Measurements from ENCODE around the gene AP2B1.
A peak's percentile ranks its signal among the peaks of the same experiment; 100 is the strongest.

Gene AP2B1

DNA sequence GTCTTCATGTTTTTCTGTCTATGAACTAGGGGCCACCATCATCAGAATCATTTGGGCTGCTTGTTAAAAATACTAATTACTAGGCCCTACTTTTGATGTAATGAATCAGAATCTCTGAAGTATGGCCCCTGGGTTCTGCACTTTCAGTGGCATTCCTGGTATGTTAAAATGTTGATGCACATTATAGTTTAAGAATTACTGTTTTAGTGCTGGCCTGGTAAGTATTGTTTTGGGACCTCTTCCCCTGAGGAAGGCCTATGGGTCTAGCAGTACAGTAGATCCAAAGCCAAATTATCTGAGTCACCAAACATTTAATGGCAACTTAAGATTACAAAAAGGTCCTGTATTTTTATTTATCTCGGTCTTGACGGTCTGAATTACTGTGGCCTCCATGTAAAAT lies 58.8 kb downstream of the AP2B1 start:
- Mint-ChIP-seq H3K9me3 (no peaks in the 10 kb centered on the region), H3K4me1 (no peaks in the 10 kb centered on the region), H3K4me3 (no peak overlapping the region), H3K36me3 (ENCODE audit: low read depth) (peaks cover 30% of the 10 kb centered on the region), H3K27ac (no peak overlapping the region), H3K27me3 (ENCODE audit: low read depth, poor library complexity) (no peaks in the 10 kb centered on the region)
- no peak for DNase-seq
- TF ChIP-seq, protein P1, sequence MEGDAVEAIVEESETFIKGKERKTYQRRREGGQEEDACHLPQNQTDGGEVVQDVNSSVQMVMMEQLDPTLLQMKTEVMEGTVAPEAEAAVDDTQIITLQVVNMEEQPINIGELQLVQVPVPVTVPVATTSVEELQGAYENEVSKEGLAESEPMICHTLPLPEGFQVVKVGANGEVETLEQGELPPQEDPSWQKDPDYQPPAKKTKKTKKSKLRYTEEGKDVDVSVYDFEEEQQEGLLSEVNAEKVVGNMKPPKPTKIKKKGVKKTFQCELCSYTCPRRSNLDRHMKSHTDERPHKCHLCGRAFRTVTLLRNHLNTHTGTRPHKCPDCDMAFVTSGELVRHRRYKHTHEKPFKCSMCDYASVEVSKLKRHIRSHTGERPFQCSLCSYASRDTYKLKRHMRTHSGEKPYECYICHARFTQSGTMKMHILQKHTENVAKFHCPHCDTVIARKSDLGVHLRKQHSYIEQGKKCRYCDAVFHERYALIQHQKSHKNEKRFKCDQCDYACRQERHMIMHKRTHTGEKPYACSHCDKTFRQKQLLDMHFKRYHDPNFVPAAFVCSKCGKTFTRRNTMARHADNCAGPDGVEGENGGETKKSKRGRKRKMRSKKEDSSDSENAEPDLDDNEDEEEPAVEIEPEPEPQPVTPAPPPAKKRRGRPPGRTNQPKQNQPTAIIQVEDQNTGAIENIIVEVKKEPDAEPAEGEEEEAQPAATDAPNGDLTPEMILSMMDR (IDR thresholded peaks at IDR 0.05): no peak

DNA sequence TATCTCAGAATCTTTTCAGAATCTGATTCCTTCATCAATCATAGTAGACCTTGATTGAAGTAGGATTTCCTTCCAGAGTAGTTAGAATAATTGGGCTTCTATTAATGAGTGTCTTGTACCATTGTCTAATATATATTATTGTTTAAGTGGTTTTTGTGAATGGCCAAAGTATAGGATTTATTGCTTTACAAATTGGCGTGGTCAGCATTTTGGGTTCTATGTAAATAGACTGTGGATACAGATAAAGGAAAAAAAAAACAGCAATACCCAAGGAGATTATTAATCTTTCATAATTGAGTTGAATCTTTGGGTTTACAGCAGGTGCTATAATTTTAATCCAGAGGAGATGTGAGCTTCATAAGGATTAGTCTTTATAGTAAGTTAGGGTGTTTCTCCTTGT lies 64.3 kb downstream of the AP2B1 start:
- peaks cover 27% of the 10 kb centered on the region for H3K36me3 Mint-ChIP-seq (ENCODE audit: low read depth)
- H3K9me3 Mint-ChIP-seq: no peaks in the 10 kb centered on the region
- no peaks in the 10 kb centered on the region for H3K4me1 Mint-ChIP-seq
- TF ChIP-seq, protein P1 (IDR thresholded peaks at IDR 0.05): no peak
- H3K27ac Mint-ChIP-seq: no peak overlapping the region
- no peak for DNase-seq
- H3K4me3 Mint-ChIP-seq: no peak overlapping the region
- H3K27me3 Mint-ChIP-seq (ENCODE audit: low read depth, poor library complexity): no peaks in the 10 kb centered on the region

DNA sequence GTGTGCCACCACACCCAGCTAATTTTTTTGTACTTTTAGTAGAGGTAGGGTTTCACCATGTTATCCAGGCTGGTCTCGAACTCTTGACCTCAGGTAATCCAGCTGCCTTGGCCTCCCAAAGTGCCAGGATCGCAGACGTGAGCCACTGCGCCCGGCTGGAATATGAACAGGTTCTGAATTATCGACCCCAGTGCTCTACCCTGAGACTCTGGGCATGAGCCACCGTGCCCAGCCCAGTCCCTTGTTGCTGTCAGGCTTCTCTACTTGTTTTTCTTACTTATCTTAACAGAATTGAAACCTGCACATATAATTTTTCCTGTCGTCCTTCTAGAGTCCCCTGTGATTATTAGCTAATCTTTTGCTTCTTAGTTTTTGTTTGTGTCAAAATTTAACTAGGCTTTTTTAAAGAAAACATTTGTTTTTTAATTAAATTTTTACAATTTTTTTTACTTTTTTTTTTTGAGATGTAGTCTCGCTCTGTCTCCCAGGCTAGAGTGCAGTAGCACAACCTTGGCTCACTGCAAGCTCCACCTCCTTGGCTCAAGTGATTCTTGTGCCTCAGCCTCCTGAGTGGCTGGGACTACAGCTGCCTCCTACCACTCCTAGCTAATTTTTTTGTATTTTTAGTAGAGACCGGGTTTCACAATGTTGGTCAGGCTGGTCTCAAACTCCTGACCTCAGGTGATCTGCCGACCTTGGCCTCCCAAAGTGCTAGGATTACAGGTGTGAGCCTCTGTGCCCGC lies 66.7 kb downstream of the AP2B1 start:
- Mint-ChIP-seq H3K27me3 (ENCODE audit: low read depth, poor library complexity) (no peaks in the 10 kb centered on the region), H3K4me1 (no peaks in the 10 kb centered on the region), H3K36me3 (ENCODE audit: low read depth) (peaks cover 48% of the 10 kb centered on the region), H3K27ac (peak overlapping the region; percentile 27), H3K4me3 (no peak overlapping the region), H3K9me3 (no peaks in the 10 kb centered on the region)
- no peak for DNase-seq
- TF ChIP-seq, protein P1 (IDR thresholded peaks at IDR 0.05): no peak

DNA sequence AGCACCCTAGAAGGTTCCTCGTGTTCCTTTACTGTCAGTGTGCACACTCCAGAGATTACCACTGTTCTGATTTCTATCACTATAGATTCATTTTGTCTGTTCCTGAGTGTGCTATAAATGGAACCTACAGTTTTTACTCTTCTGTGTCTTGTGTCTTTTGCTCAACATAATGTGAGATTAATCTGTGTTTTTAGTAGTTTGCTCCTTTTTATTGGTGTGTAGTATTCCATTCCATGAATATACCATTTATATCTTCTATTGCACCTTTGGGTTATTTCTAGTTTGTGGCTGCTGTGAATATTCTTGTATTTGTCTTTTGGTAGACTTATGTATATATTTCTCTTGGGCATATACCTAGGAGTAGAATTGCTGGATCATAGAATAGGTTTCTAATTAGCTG lies 68.2 kb downstream of the AP2B1 start:
- Mint-ChIP-seq H3K4me3 (no peak overlapping the region), H3K36me3 (ENCODE audit: low read depth) (peaks cover 56% of the 10 kb centered on the region), H3K27me3 (ENCODE audit: low read depth, poor library complexity) (no peaks in the 10 kb centered on the region), H3K4me1 (no peaks in the 10 kb centered on the region), H3K27ac (no peak overlapping the region), H3K9me3 (no peaks in the 10 kb centered on the region)
- TF ChIP-seq, protein P1 (IDR thresholded peaks at IDR 0.05): no peak
- DNase-seq: no peak

DNA sequence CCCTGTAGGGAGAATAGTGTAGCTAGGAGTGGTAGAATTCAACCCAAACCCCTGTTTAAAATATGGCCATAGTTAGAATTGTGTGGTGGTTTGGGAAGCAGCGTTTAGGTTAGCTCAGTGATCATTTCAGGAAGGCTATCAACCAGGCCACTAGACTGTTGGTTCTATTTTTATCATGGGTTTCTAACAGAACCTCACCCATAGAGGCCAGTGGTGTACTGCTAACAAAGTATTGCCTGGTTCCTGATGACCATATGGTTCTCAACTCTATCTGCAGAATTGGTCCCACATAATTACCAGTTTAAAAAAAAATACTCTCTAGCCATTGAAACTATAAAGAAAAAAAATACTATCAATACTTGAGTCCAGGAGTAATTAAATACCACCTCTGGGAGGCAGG lies 73.8 kb downstream of the AP2B1 start:
- Mint-ChIP-seq H3K36me3 (ENCODE audit: low read depth) (peaks cover 59% of the 10 kb centered on the region), H3K27ac (no peak overlapping the region), H3K9me3 (no peaks in the 10 kb centered on the region), H3K4me1 (peaks cover 9% of the 10 kb centered on the region), H3K27me3 (ENCODE audit: low read depth, poor library complexity) (no peaks in the 10 kb centered on the region), H3K4me3 (no peak overlapping the region)
- DNase-seq: no peak
- TF ChIP-seq, protein P1 (IDR thresholded peaks at IDR 0.05): no peak

DNA sequence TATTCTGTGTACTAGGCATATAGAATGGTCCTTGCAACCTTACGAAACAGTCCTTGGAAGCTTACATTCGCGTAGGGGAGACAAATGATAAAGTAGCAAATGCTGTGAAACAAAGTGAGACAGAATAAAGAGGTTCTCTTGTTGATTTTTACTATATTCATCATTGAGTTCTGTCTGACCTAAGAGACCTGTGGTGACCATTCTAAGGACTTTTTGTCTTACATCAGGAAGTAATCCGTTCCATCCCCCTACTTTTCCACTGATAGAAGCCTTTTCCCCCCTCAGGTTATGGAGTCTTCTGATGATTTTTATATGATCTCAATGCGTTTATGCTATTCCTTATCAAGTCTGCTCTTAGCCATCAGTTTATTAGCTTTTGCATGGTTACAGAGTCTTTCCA lies 77.6 kb downstream of the AP2B1 start:
- TF ChIP-seq, protein P1 (IDR thresholded peaks at IDR 0.05): no peak
- Mint-ChIP-seq H3K36me3 (ENCODE audit: low read depth) (peaks cover 35% of the 10 kb centered on the region), H3K9me3 (no peaks in the 10 kb centered on the region), H3K27me3 (ENCODE audit: low read depth, poor library complexity) (no peaks in the 10 kb centered on the region), H3K4me3 (no peak overlapping the region), H3K27ac (no peak overlapping the region), H3K4me1 (peaks cover 9% of the 10 kb centered on the region)
- no peak for DNase-seq

Data from nephron progenitor cell (in vitro differentiated cells).